NCI-H774 (cell line): ENCODE data around the gene CYP46A1.

Experiments
- DNase-seq: peaks from one replicate; lab custom pipeline; 2025; lab: John Stamatoyannopoulos, UW

CYP46A1 gene

GRCh38 chr14:99744199-99744872 lies 60.2 kb downstream of the CYP46A1 start:
- no peak for DNase-seq

- DNase-seq, result no peak
Observed at GRCh38 chr14:99744873-99745224, 60.8 kb downstream of the CYP46A1 start.

GRCh38 chr14:99745307-99745951 lies 61.3 kb downstream of the CYP46A1 start:
- DNase-seq, result no peak

GRCh38 chr14:99747167-99747566 lies 63.1 kb downstream of the CYP46A1 start:
- DNase-seq, result no peak

- DNase-seq, result no peak
Observed at GRCh38 chr14:99747582-99748330, 63.7 kb downstream of the CYP46A1 start.

- no peak for DNase-seq
Observed at GRCh38 chr14:99748529-99748928, 64.4 kb downstream of the CYP46A1 start.

- DNase-seq, result no peak
Observed at GRCh38 chr14:99749142-99749541, 65.0 kb downstream of the CYP46A1 start.

- no peak for DNase-seq
Observed at GRCh38 chr14:99749763-99750715, 65.9 kb downstream of the CYP46A1 start.

GRCh38 chr14:99750746-99751450 lies 66.8 kb downstream of the CYP46A1 start:
- DNase-seq, result no peak

- no peak for DNase-seq
Observed at GRCh38 chr14:99751539-99752485, 67.7 kb downstream of the CYP46A1 start.

GRCh38 chr14:99752486-99753121 lies 68.5 kb downstream of the CYP46A1 start:
- DNase-seq, result no peak

- DNase-seq, result no peak
Observed at GRCh38 chr14:99753225-99754140, 69.4 kb downstream of the CYP46A1 start.

- no peak for DNase-seq
Observed at GRCh38 chr14:99754141-99755067, 70.3 kb downstream of the CYP46A1 start.

GRCh38 chr14:99755068-99755405 lies 70.9 kb downstream of the CYP46A1 start:
- no peak for DNase-seq

GRCh38 chr14:99755629-99756603 lies 71.8 kb downstream of the CYP46A1 start:
- DNase-seq, result no peak

- DNase-seq, result no peak
Observed at GRCh38 chr14:99756796-99757195, 72.7 kb downstream of the CYP46A1 start.
